Right ventricle myocardium superior (tissue), 1 donor: ENCODE data around the gene PNKP. TPM values are rescaled to one million over a fixed set of nuclear protein-coding genes. Genes with fewer than 3 reads are reported as not detected.

ENCODE experiments used
- ATAC-seq: fragments of 200-7000 bp; cut with Tn5 transposase; one replicate; pipeline ENCODE4 v1.9.1; 2020; ENCODE audit warnings: mild to moderate bottlenecking; ENCODE audit not compliant: poor library complexity
- DNase-seq: peaks from one replicate; pipeline ENCODE4 v3.0.0-alpha.2; 2020
- intact Hi-C: fragments of 100-400 bp; cut with DNase I; formaldehyde crosslinking; loops from one replicate; pipeline ENCODE4 v1.11.2; 2022
- long read RNA-seq: library from polyadenylated mRNA; unstranded; transcript quantifications from one replicate; pipeline ENCODE4 v2.0.0, GENCODE V29; 2021
- total RNA-seq: library from RNA; stranded (reverse); fragmentation: NEBNext Ultra II Directional; extraction: Animal tissue kit (Norgen Biotek cat#: 25700); gene quantifications from one replicate; pipeline ENCODE4 v1.2.1, GENCODE V29; 2021
- donor health status: DM: no; HTN: yes; CAD: no; lungs with severe emphysema.

PNKP gene
- 36.3 TPM for total RNA-seq
- long read RNA-seq, transcript PNKP-201 (17 exons, 2,041 nt): major isoform, 18 of 31 reads
- long read RNA-seq, transcript PNKP-207 (16 exons, 1,665 nt): minor isoform, 5 of 31 reads
- long read RNA-seq, partial matches to known transcripts: 1 of 31 reads
- long read RNA-seq, other reads (novel, unspliced or antisense): 7 of 31 reads

- peak; percentile 72 for ATAC-seq
- peak; percentile 94 for DNase-seq
- intact Hi-C loops: loop anchor here (10.0 kb wide), 1 partner anchor 192 kb away; the partner anchor contains the start of gene PRMT1
Observed at GRCh38 chr19:49866933-49867782, at the start of gene PNKP. PNKP (minus strand) TSS chr19:49867576; CDS start chr19:49867204, 372 bp downstream.

GRCh38 chr19:49915271-49915670, 47.9 kb upstream of the PNKP start:
- intact Hi-C loops: no loop called here
- ATAC-seq (no peak), DNase-seq (no peak)

DNA sequence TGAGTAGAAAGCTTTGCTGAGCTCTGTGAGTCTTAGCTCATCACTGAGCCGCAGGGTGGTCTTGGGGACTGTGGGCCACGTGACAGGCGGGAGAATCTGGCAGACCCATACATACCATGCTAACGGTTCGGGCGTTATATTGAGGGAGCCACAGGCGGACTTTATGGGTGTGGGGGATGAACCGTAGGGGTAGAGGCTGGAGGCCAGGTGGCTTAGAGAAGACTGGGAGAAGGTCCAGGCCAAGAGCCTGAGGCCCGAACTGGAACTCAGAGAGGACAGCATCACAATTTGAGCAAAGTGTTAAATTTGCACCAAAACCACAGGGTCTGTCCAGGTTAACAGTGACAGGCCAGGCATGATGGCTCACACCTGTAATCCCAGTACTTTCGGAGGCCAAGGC, 46.3 kb upstream of the PNKP start:
- ATAC-seq (no peak), DNase-seq (no peak)
- intact Hi-C loops: no loop called here

- intact Hi-C loops: no loop called here
- ATAC-seq (no peak), DNase-seq (no peak)
Observed at GRCh38 chr19:49912965-49913685, 45.7 kb upstream of the PNKP start.

DNA sequence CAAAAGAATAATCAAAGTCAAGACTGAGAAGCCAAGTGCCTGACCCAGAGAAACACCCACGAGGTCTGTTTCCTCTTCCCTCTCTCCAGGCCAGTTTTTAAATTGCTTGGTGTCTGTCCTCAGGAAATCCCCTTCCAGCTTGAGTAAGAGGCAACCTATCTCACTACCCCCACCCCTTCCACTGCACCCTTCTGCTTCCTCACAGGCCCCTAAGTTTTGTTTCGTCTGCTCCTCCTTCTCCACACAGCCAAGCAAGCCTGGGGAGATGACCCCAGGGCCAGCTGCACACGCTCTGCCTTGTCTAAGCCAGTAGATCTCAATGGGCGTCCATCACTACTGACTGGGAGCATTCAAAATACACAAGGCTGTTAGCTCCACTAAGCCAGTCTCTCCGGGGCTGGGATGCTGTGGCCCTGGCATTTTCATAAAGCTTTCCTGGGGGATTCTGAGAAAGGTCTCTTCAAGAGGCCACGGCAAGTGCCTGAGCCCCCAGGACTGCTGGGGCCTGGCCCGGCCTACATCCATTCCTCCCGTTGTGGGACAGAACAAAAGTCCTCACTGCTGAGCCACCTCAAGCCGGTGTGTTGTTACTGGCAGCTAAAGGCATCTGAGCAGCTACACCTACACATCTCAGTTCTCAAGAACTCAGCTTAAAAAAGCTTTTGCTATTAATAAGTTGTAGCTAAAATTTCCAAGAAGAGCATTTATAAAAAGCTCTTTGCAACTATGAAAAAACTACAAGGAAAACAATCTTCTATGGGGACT, 44.2 kb upstream of the PNKP start:
- intact Hi-C loops: no loop called here
- DNase-seq (no peak), ATAC-seq (peak; percentile 23)

DNA sequence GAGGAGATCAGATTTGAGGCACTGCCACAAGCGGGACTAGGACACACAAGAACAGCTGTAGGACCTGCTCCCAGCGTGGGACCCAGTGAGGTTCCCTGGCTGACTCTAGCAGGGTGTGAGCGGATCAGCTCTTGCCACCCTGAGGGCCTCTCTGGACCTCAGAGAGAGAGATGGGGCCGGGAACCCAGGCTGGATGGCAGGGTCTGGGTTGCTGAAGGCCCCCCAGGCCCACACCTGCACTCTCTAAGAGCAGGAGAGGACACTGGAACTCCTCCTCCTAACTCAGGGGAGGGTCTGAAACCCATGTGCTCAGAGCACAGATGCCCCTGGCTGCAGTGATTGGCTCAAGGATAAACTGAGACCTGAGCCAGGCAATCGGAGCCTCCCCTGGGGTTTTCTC, 42.8 kb upstream of the PNKP start:
- intact Hi-C loops: no loop called here
- ATAC-seq (no peak), DNase-seq (no peak)

- DNase-seq (no peak), ATAC-seq (no peak)
- intact Hi-C loops: no loop called here
Observed at GRCh38 chr19:49908480-49909420, 41.4 kb upstream of the PNKP start.

- ATAC-seq (no peak), DNase-seq (no peak)
- intact Hi-C loops: no loop called here
Observed at GRCh38 chr19:49907745-49908446, 40.5 kb upstream of the PNKP start.

DNA sequence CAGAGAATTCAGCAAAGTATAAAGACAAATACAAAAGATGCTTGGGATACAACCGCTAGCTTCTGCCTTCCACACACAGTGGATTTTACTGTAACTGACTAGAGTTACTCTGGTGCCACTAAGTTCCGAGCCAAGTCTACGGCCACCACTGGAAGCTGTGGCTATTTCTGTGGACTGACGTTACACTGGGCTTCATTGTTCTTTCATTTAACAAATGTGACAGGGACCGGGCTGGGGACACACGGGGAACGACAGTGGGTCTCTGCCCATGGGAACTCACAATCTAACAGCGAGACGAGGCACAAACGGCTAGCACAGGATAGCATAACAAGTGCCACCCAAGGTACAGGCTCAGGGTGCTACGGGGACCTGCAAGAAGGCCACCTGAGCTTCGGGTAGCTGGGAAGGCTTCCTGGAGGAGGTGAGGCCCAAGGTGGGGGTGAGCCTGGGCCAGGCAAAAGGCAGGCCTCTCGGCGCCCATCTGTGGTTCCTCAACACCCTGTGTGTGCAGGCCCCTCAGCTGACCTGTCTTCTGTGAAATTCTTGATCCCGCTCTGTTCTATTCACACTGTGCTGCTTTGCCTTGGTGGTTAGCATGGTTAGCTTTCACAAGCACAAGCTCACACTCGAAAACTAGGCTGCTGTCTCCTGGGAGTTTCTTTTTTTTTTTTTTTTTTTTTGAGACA, 39.6 kb upstream of the PNKP start:
- DNase-seq: no peak
- intact Hi-C loops: no loop called here
- no peak for ATAC-seq

- ATAC-seq: no peak
- intact Hi-C loops: no loop called here
Observed at GRCh38 chr19:49904136-49904535, 36.8 kb upstream of the PNKP start.

DNA sequence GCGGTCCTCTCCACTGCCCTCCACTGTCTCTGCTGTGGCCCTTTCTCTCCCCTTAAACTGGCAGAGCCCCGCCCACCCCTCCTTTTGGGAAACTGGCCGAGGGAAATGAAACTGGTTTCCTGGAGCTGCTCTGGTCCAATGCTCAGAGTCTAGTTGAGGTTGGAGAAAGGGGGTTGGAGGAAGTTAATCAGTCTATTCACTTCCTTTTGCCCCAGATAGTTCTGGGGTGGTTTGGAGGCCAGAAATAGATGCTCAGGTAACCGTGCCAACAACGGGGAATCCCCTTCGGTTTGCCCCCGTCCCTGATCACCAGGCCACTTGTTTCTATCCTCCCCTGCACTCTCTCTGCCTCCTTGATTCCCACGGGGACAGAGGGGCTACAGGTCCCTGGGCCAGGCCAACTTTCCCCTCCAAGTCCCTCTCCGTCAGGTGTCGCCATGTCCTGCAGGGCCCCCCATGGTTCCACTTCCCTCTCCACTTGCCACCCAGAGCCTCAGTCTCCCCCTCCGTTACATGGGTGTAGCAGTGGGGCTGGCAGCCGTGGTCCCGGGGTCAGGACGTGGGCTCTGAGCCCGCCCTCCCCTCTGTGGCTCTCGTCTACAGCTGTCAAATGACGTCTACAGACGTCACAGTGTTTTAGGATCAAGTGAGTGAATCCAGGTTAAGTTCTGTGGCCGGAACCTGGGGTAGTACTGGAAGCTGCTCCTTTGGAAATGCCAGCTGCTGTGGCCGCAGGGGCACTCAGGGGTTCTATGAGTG, 29.7 kb upstream of the PNKP start, which contains the start of gene IL4I1:
Gene IL4I1, minus strand, starts transcription at position 25 of the 759 bp plus-strand sequence. CDS start 727 bp downstream, outside the sequence.
- ATAC-seq (peak; percentile 64), DNase-seq (no peak)
- intact Hi-C loops: no loop called here

More at GRCh38 chr19:49904136-49904535, 36.8 kb upstream of the PNKP start:
- DNase-seq: no peak

GRCh38 chr19:49895566-49896297, 28.4 kb upstream of the PNKP start:
- intact Hi-C loops: no loop called here
- DNase-seq (no peak), ATAC-seq (no peak)

DNA sequence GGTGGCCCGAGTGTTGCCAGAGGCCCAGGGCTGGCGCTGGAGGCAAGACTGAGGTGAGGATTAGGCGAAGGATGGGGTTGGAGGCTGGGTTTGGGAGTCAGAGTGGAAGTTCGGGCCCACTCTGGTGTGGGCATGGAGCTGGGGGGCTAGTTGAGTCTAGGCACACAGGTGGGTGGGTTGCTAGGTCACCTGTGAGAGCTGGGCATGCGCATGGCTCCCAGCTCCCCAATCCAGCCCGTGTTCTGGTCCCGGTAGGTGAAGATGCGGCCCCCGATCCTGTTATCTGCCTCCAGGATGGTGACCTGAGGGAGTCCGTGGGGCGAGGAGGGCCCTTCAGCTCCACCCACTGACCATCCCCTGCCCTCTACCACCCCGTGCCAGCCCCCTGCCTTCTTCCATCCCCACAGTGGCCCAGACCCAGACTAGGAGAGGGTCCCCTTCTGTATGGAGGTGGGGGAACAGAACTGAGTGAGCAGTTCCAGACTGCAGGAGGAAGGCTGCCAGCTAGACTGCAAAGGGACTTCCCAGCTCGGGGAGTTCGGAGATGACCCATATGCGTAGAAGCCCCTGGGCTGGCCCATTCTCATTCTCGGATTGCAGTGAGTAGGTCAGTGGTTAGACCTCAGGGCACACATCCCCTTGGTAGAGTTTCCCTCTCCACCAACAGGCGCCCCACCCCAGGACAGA, 27.6 kb upstream of the PNKP start:
- DNase-seq (no peak), ATAC-seq (no peak)
- intact Hi-C loops: no loop called here

GRCh38 chr19:49894011-49894664, 26.8 kb upstream of the PNKP start:
- ATAC-seq (no peak), DNase-seq (no peak)
- intact Hi-C loops: no loop called here
